ENCODE results near the gene GAST.

DNA sequence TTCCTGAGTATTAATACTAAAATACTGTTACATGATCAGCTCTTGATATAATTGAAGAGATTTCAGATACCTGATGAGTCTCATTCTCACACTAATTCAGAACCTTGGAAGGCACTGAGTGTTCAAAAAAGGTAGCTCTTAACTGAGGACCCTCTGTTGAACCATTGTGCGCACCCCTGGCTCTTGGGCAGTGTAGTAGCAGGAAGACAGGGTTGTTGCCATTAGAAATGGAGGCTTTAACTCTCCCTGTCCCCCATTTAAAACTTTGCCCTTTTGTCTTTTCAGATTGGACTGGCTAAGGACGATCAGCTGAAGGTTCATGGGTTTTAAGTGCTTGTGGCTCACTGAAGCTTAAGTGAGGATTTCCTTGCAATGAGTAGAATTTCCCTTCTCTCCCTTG lies 21.6 kb upstream of the GAST start:
- TF ChIP-seq, protein P1, sequence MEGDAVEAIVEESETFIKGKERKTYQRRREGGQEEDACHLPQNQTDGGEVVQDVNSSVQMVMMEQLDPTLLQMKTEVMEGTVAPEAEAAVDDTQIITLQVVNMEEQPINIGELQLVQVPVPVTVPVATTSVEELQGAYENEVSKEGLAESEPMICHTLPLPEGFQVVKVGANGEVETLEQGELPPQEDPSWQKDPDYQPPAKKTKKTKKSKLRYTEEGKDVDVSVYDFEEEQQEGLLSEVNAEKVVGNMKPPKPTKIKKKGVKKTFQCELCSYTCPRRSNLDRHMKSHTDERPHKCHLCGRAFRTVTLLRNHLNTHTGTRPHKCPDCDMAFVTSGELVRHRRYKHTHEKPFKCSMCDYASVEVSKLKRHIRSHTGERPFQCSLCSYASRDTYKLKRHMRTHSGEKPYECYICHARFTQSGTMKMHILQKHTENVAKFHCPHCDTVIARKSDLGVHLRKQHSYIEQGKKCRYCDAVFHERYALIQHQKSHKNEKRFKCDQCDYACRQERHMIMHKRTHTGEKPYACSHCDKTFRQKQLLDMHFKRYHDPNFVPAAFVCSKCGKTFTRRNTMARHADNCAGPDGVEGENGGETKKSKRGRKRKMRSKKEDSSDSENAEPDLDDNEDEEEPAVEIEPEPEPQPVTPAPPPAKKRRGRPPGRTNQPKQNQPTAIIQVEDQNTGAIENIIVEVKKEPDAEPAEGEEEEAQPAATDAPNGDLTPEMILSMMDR (IDR thresholded peaks at IDR 0.05; ENCODE audit: low read depth, low read length): no peak
- no peak for TF ChIP-seq EZH2phosphoT487 (IDR thresholded peaks at IDR 0.05; ENCODE audit: low read depth)
